ENCODE measurements around the gene NOP56.

The NOP56 gene

GRCh38 chr20:2651772-2652723, at the start of gene NOP56:
NOP56 (plus strand) TSS chr20:2652632; CDS start chr20:2652661, 29 bp downstream.
- peak; percentile 95 for DNase-seq

DNA sequence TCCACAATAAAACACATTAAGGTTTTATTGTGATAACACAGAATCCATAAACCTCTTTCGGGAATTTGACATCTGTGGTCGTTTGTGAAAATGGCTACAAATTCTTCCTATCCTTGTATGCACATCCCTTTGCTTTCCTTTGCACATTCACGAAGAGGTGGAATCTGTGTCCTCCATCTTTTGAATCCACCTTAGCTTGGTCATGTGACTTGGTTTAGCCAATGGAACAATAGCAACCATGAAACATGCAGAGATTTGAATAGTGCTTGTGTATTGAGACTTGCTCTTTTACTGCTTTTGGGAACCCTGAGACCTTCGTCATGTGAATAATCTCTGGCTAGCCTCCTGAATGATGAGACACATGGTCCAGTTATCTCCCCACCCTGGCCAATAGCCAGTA, 49.7 kb upstream of the NOP56 start:
- DNase-seq = no peak

- no peak for DNase-seq
Observed at GRCh38 chr20:2603816-2604505, 48.5 kb upstream of the NOP56 start.

DNA sequence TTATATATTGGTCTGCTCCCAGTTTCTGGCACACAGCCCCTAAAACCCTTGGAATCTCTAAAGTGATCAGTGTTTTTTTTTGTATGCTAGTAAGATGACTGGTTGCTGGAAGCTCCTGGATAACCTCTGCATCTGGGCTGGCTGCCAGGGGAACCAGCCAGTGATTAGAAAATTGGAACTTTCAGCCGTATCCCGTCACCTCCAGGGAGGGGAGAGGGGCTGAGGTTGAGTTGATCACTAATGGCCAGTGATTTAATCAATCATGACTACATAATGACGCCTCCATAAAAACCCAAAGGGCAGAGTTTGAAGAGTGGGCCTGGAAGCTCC, 48.0 kb upstream of the NOP56 start:
- DNase-seq = no peak

DNA sequence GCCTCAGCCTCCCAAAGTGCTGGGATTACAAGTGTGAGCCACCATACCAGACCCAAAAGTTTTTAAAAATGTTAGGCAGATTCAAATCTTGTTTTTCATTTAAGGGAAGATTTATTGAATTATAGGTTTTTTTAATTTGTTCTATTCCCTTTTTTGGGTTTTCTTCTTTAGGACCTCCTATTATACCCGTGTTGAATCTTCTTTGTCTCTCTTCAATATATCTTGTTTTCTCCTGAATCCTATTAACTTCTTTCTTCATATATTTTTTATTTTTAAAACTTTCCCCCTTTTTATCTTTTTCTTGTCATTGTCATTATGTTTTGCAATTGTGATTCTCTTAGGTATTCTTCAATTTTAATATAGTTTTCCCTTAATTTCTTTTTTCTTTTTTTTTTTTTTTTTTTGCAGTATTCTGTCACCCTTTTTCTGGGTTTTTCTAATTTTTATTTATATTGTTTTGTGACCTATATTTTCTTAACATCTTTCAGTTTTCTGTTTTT, 45.9 kb upstream of the NOP56 start:
- no peak for DNase-seq

DNA sequence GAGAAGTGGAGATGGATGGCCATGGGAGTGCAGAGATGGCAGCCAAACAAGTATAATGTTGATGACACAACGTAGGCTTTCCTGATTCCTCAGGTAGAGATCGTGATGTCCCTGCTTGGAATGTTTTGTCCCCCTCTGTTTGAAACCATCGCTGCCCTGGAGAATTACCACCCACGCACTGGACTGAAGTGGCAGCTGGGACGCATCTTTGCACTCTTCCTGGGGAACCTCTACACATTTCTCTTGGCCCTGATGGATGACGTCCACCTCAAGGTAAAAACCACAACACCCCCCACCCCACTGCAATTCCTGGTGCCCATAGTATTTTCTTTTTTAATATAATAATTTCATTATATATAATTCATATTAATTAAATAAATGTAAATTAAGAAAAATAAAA, 42.1 kb upstream of the NOP56 start:
- DNase-seq = no peak

DNA sequence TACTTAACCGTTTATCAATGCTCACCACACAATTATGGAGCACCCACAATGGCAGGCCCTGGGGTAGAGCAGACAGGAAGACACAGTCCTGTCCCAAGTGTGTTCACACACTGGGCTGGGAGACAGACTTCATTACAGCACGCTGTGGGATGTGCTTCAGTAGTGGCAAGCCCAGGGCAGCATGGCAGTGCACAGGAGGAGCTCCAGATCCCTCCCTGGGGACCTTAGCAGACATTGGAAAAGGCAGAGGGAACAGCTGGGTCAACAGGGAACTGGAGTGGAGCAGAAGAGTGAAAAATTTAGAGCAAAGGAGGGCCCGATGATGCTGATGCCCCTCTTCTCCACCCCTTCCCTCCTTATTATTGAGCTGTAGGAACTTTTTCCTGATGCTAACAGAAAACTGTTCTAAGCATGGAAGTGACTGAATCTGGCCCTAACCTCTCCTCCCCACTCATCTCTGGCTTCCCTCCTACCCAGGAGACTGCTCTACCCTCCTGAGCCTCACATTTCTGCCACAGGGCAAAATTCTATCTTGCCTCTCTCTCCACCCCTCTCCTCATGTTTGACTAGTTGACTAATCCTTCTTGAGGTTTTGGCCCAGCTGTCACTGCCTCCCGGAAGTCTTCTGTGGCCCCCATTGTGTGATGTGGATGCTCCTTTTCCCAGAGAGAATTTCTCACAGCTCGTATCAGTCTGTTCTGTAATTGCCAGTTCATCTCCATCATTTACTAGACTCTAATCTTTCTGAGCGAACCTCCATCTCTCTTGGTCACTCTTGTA, 41.3 kb upstream of the NOP56 start:
- no peak for DNase-seq

GRCh38 chr20:2612073-2612472, 40.4 kb upstream of the NOP56 start:
- DNase-seq = no peak

GRCh38 chr20:2616634-2617033, 35.8 kb upstream of the NOP56 start:
- no peak for DNase-seq

DNA sequence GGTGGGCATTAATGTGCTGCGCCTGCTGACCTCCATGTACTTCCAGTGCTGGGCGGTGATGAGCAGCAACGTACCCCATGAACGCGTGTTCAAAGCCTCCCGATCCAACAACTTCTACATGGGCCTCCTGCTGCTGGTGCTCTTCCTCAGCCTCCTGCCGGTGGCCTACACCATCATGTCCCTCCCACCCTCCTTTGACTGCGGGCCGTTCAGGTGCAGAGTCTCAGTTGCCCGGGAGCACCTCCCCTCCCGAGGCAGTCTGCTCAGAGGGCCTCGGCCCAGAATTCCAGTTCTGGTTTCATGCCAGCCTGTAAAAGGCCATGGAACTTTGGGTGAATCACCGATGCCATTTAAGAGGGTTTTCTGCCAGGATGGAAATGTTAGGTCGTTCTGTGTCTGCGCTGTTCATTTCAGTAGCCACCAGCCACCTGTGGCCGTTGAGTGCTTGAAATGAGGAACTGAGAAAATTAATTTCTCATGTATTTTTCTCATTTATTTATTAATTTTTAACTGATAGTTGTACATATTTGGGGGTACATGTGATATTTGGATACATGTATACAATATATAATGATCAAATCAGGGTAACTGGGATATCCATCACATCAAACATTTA, 35.2 kb upstream of the NOP56 start:
- no peak for DNase-seq

- no peak for DNase-seq
Observed at GRCh38 chr20:2618815-2619214, 33.6 kb upstream of the NOP56 start.

GRCh38 chr20:2619337-2619736, 33.1 kb upstream of the NOP56 start:
- DNase-seq = no peak

DNA sequence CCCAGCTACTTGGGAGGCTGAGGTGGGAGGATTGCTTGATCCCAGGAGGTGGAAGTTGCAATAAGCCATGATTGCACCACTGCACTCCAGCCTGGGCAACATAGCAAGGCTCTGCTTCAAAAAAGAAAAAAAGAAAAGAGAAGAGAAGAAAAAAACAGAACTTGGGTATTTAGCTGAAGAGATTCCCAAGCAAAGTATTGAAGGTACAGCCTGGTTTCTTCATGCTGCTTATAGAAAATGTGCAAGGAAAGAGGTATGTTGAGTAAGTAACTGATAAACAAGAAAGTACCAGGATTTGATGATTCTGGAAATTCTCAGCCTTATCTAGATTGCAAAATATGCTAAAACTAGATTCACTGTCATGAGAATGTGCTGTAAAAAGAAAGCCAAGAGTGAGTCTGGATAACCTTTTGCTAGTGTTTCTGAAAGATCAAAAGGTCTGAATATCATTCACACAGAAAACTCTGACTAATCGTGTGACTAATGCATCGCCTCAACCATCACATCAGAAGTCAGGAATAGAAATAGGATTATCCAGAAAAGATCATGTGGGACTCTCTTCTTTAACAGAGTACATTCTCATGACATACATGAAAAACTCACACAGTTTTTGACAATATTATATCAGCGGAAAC, 32.4 kb upstream of the NOP56 start:
- no peak for DNase-seq

DNA sequence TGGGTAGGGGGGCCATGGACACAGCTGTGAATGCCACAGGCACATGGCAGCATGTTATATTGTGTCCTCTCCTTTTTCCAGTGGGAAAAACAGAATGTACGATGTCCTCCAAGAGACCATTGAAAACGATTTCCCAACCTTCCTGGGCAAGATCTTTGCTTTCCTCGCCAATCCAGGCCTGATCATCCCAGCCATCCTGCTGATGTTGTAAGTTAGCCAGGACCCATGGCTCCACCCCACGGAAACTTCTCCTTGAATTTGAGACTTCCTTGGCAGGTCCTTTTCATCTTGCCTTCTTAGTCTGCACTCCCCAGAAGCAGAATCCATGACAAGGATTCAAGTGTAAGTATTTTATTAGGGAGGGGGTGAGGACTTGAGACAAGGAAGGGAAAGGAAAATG, 28.2 kb upstream of the NOP56 start:
- DNase-seq = no peak

- no peak for DNase-seq
Observed at GRCh38 chr20:2625062-2625461, 27.4 kb upstream of the NOP56 start.

GRCh38 chr20:2626853-2627541, 25.4 kb upstream of the NOP56 start:
- DNase-seq = no peak

GRCh38 chr20:2631228-2631627, 21.2 kb upstream of the NOP56 start:
- DNase-seq = no peak

DNA sequence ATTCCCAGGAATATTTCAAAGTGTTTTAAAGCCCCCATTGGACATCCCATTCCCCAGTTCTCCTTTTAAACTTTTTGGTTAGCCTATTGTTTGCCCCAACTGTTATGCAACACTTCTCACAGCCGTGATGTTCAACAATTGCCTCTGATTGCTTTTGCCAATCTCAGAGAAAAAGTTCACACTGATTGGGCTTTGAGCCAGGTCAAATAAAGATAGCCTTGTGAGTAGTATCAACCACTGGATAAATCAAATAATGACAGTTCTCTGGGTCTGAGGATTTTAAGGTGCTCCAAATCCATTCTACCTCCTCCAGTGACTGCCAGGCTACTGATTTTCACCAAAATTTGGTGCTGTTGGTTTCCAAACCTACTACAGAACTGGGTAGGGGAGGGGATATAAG, 19.1 kb upstream of the NOP56 start:
- DNase-seq = no peak

DNA sequence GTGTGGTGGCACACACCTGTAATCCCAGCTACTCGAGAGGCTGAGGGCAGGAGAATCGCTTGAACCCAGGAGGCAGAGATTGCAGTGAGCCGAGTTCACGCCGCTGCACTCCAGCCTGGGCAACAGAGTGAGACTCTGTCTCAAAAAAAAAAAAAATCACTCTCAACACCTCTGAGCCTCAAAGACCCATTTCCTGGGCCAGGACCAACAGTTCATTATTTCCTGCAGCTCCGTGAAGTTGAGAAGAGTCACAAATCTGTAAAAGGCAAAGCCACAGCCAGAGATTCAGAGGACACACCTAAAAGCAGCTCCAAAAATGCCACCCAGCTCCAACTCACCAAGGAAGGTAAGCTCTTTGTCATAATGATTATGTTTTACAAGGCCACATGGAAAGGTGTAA, 15.2 kb upstream of the NOP56 start:
- no peak for DNase-seq

DNA sequence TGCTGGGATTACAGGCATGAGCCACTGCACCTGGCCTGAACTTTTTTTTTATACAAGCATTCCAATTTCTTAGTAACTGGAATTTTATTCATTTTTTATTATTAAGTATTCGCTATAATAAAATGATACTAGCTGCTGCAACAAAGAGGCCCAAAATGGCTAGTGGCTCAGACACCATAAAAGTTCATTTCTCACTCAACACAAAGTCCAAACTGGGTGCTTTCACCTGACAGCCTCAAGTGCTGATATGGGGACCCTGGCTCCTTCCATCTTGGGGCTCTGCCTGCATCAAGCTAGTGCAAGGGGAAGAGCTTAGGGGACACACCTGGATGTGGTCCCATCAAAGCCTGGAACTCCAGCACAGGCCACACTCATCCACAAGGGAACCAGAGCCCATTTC, 12.2 kb upstream of the NOP56 start:
- no peak for DNase-seq

DNA sequence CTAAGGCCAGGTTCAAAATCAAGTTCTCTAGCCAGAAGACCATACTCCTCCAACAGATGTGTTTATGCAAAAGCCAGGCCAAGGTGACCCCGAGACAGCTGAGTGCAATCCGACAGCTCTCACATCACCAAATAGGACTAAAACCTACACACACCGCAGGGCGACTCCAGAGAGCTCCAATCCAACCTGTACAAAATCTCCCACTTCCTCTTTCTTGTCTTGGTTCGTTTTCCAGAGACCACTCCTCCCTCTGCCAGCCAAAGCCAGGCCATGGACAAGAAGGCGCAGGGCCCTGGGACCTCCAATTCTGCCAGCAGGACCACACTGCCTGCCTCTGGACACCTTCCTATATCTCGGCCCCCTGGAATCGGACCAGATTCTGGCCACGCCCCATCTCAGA, 11.5 kb upstream of the NOP56 start:
- no peak for DNase-seq

DNA sequence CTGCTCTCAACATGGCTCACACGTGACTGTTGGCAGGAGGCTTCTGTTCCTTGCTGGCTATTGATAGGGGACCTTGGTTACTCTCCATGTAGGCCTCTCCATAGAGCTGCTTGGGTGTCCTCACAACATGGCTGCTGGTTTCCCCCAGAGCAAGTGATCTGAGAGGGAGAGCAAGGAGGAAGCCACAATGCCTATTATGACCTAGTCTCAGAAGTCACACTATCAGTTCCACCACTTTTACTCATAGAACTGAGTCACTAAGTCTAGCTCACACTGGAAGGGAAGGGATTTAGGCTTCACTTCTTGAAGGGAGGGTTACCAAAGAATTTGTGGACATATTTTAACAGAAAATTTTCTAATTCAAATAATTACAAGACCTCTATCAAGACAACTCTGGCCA, 8.7 kb upstream of the NOP56 start:
- DNase-seq = no peak

Measured in activated naive CD4-positive, alpha-beta T cell treated with Interleukin-2 at 50 U/mL for 16 hours (primary cell).